HEK293 (cell line): ENCODE measurements around the gene MLF2.

Experiments used
- ELK4 ChIP-seq: IDR thresholded peaks from 2 replicates; pipeline ENCODE4 v1.6.1; 2011; ENCODE audit warnings: mild to moderate bottlenecking, low read depth, low read length, borderline replicate concordance
- GLI2 ChIP-seq: fragments of 450-650 bp; formaldehyde crosslinking; IDR thresholded peaks from 2 replicates; pipeline ENCODE4; 2017; ENCODE audit warnings: missing biosample characterization, missing genetic modification characterization, low read depth, borderline replicate concordance
- KLF10 ChIP-seq: fragments of 450-650 bp; IDR thresholded peaks from 2 replicates; pipeline ENCODE4 v1.5.1; 2018; ENCODE audit warnings: missing biosample characterization, mild to moderate bottlenecking, missing genetic modification characterization
- KLF7 ChIP-seq: fragments of 450-650 bp; formaldehyde crosslinking; IDR thresholded peaks from 2 replicates; pipeline ENCODE4 v1.5.1; 2016; ENCODE audit warnings: missing biosample characterization, missing genetic modification characterization, borderline replicate concordance
- PATZ1 ChIP-seq: fragments of 450-650 bp; formaldehyde crosslinking; IDR thresholded peaks from 2 replicates; pipeline ENCODE4 v1.5.1; 2016; ENCODE audit warnings: missing biosample characterization, missing genetic modification characterization
- PBX3 ChIP-seq: sonication (generic); formaldehyde crosslinking; IDR thresholded peaks from 2 replicates; pipeline ENCODE4 v1.8.1; 2022; ENCODE audit warnings: mild to moderate bottlenecking, moderate library complexity, missing genetic modification reagents
- SALL2 ChIP-seq: fragments of 450-650 bp; formaldehyde crosslinking; IDR thresholded peaks from 2 replicates; pipeline ENCODE4 v1.5.0; 2017; ENCODE audit warnings: missing biosample characterization, mild to moderate bottlenecking, missing genetic modification characterization, borderline replicate concordance
- SP3 ChIP-seq: fragments of 450-650 bp; formaldehyde crosslinking; IDR thresholded peaks from 2 replicates; pipeline ENCODE4 v1.5.1; 2016; ENCODE audit warnings: missing biosample characterization, missing genetic modification characterization
- TCF7L2 ChIP-seq: IDR thresholded peaks from 2 replicates; pipeline ENCODE4 v1.6.1; 2011; ENCODE audit warnings: low read depth, mild to moderate bottlenecking, inconsistent platforms, low read length, moderate library complexity, borderline replicate concordance
- YY2 ChIP-seq: fragments of 450-650 bp; formaldehyde crosslinking; IDR thresholded peaks from 2 replicates; pipeline ENCODE4 v1.5.1; 2016; ENCODE audit warnings: missing biosample characterization, missing genetic modification characterization
- ZBTB17 ChIP-seq: fragments of 450-650 bp; formaldehyde crosslinking; IDR thresholded peaks from 2 replicates; pipeline ENCODE4 v1.5.1; 2016; ENCODE audit warnings: missing biosample characterization, missing genetic modification characterization
- ZBTB21 ChIP-seq: fragments of 450-650 bp; formaldehyde crosslinking; IDR thresholded peaks from 2 replicates; pipeline ENCODE4 v1.5.1; 2017; ENCODE audit warnings: missing biosample characterization, missing genetic modification characterization
- ZBTB26 ChIP-seq: fragments of 450-650 bp; formaldehyde crosslinking; optimal IDR thresholded peaks from 2 replicates; pipeline ENCODE3; 2016; ENCODE audit warnings: missing biosample characterization, mild to moderate bottlenecking, missing genetic modification characterization
- ZBTB44 ChIP-seq: fragments of 450-650 bp; IDR thresholded peaks from 2 replicates; pipeline ENCODE4 v1.5.1; 2018; ENCODE audit warnings: missing biosample characterization, mild to moderate bottlenecking, missing genetic modification characterization
- ZBTB48 ChIP-seq: fragments of 450-650 bp; formaldehyde crosslinking; IDR thresholded peaks from 2 replicates; pipeline ENCODE4 v1.5.1; 2016; ENCODE audit warnings: missing biosample characterization, missing genetic modification characterization
- ZEB2 ChIP-seq: fragments of 450-650 bp; formaldehyde crosslinking; IDR thresholded peaks from 2 replicates; pipeline ENCODE4 v1.5.1; 2016; ENCODE audit warnings: missing biosample characterization, missing genetic modification characterization
- ZIC2 ChIP-seq: fragments of 450-650 bp; formaldehyde crosslinking; IDR thresholded peaks from 2 replicates; pipeline ENCODE4 v1.5.1; 2016; ENCODE audit warnings: missing biosample characterization, missing genetic modification characterization
- ZNF157 ChIP-seq: fragments of 450-650 bp; formaldehyde crosslinking; IDR thresholded peaks from 2 replicates; pipeline ENCODE4 v1.5.1; 2016; ENCODE audit warnings: missing biosample characterization, missing genetic modification characterization
- ZNF24 ChIP-seq: fragments of 450-650 bp; formaldehyde crosslinking; IDR thresholded peaks from 2 replicates; pipeline ENCODE4 v1.5.1; 2016; ENCODE audit warnings: missing biosample characterization, missing genetic modification characterization
- ZNF266 ChIP-seq: fragments of 450-650 bp; formaldehyde crosslinking; IDR thresholded peaks from 2 replicates; pipeline ENCODE4 v1.5.1; 2016; ENCODE audit warnings: missing biosample characterization, missing genetic modification characterization, low read depth
- ZNF324 ChIP-seq: fragments of 450-650 bp; formaldehyde crosslinking; IDR thresholded peaks from 2 replicates; pipeline ENCODE4 v1.5.1; 2016; ENCODE audit warnings: missing biosample characterization, missing genetic modification characterization
- ZNF362 ChIP-seq: fragments of 450-650 bp; formaldehyde crosslinking; IDR thresholded peaks from 2 replicates; pipeline ENCODE4 v1.5.1; 2016; ENCODE audit warnings: missing biosample characterization, missing genetic modification characterization
- ZNF366 ChIP-seq: fragments of 450-650 bp; formaldehyde crosslinking; conservative IDR thresholded peaks from 2 replicates; pipeline ENCODE4 v1.5.1; 2016; ENCODE audit warnings: missing biosample characterization, missing genetic modification characterization
- ZNF416 ChIP-seq: fragments of 450-650 bp; formaldehyde crosslinking; IDR thresholded peaks from 2 replicates; pipeline ENCODE4 v1.5.1; 2016; ENCODE audit warnings: missing biosample characterization, missing genetic modification characterization
- ZNF449 ChIP-seq: fragments of 450-650 bp; formaldehyde crosslinking; IDR thresholded peaks from 2 replicates; pipeline ENCODE4 v1.5.1; 2017; ENCODE audit warnings: missing biosample characterization, mild to moderate bottlenecking, missing genetic modification characterization, moderate library complexity
- ZNF558 ChIP-seq: fragments of 450-650 bp; formaldehyde crosslinking; IDR thresholded peaks from 2 replicates; pipeline ENCODE4 v1.5.1; 2016; ENCODE audit warnings: missing biosample characterization, missing genetic modification characterization
- ZNF626 ChIP-seq: fragments of 450-650 bp; sonication (Bioruptor Pico); formaldehyde crosslinking; IDR thresholded peaks from 2 replicates; pipeline ENCODE4 v1.5.1; 2018; ENCODE audit warnings: missing biosample characterization, missing genetic modification characterization, inconsistent platforms
- ZNF837 ChIP-seq: fragments of 450-650 bp; formaldehyde crosslinking; IDR thresholded peaks from 2 replicates; pipeline ENCODE4 v1.5.1; 2016; ENCODE audit warnings: missing biosample characterization, missing genetic modification characterization
- ZSCAN30 ChIP-seq: fragments of 450-650 bp; IDR thresholded peaks from 2 replicates; pipeline ENCODE4 v1.5.1; 2018; ENCODE audit warnings: missing biosample characterization, mild to moderate bottlenecking, missing genetic modification characterization, moderate library complexity

The MLF2 gene

GRCh38 chr12:6723607-6724408 is 29.1 kb downstream of the MLF2 start, which contains the start of gene COPS7A (continued):
- peak; percentile 41; the same call in 1 of the 2 replicates for TF ChIP-seq ZBTB44 (tag by site-specific recombination)
- peak; percentile 10; the same call in 1 of the 2 replicates for TF ChIP-seq ZNF449
- peak; percentile 96 for TF ChIP-seq SP3 (tag by site-specific recombination)
- TF ChIP-seq TCF7L2: peak; percentile 20; the same call in 1 of the 2 replicates
- peak; percentile 81 for TF ChIP-seq YY2
- no peak for TF ChIP-seq ZNF626 (tag by site-specific recombination)
- TF ChIP-seq KLF7 (tag by site-specific recombination): peak; percentile 97; the same call in 1 of the 2 replicates
- peak; percentile 86 for TF ChIP-seq ZNF24 (tag by site-specific recombination)
- TF ChIP-seq ELK4: peak; percentile 92
- TF ChIP-seq ZNF157 (tag by site-specific recombination): no peak
- peak; percentile 89 for TF ChIP-seq KLF10
- TF ChIP-seq GLI2 (tag by site-specific recombination): no peak; the same call in 1 of the 2 replicates
- TF ChIP-seq ZBTB48 (tag by site-specific recombination): peak; percentile 91; the same call in 1 of the 2 replicates
- 0 out of 2 replicates have a peak, but pooled peaks have one; percentile 55 for TF ChIP-seq PBX3 (CRISPR knock-in tag)
- TF ChIP-seq ZNF416: no peak
- TF ChIP-seq ZNF366: peak; percentile 92
- TF ChIP-seq ZNF324 (tag by site-specific recombination): peak; percentile 20; the same call in 1 of the 2 replicates
- peak; percentile 90 for TF ChIP-seq ZBTB17 (tag by site-specific recombination)
- TF ChIP-seq ZNF266: no peak
- TF ChIP-seq ZSCAN30 (tag by site-specific recombination): 0 out of 2 replicates have a peak, but pooled peaks have one; percentile 25
- peak; percentile 99 for TF ChIP-seq PATZ1 (tag by site-specific recombination)
- peak; percentile 92 for TF ChIP-seq ZNF362 (tag by site-specific recombination)
- TF ChIP-seq ZEB2 (tag by site-specific recombination): peak; percentile 95
- TF ChIP-seq ZIC2: peak; percentile 74
- TF ChIP-seq ZNF558: no peak; the same call in 1 of the 2 replicates
- TF ChIP-seq ZBTB26 (tag by site-specific recombination): peak; percentile 65
- no peak for TF ChIP-seq SALL2 (tag by site-specific recombination)
- TF ChIP-seq ZBTB21 (tag by site-specific recombination): peak; percentile 89
- TF ChIP-seq ZNF837 (tag by site-specific recombination): no peak
